CD4-positive, alpha-beta T cell treated with Interleukin-15 for 4 hours (primary cell): ENCODE data around the gene GIMAP1.
"Not testable (repeated sequence)": the region's sequence is repeated elsewhere in the genome, so short reads cannot be mapped to it uniquely, and the experiment has no call there.

ENCODE experiments used
- DNase-seq: peaks from one replicate; pipeline ENCODE4 v3.0.0-alpha.2; 2020; ENCODE audit warnings: low spot score

Gene GIMAP1

DNA sequence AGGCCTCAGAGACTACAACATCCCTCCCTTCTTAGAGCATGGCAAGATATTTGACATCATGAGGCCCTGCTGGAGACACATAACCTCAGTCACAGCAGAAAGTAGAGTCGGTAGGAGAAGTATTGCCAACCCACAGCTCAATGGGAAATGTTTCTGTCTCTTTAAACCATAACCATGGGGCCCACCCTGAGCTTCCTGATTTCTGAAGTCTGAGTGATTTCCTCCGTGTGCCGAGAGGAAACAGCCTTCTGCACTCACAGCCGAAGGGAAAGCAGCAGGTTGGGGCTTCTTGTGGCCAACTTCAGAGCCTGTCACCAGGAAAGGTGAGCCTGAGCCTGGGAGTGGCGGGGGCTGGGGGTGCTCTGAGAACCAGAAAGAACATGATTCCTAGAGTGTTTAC is at the start of gene GIMAP1:
TSS of gene GIMAP1 (plus strand) at position 246 of the 400 bp plus-strand sequence. CDS start 2,435 bp downstream, outside the sequence.
- peak; percentile 83 for DNase-seq

DNA sequence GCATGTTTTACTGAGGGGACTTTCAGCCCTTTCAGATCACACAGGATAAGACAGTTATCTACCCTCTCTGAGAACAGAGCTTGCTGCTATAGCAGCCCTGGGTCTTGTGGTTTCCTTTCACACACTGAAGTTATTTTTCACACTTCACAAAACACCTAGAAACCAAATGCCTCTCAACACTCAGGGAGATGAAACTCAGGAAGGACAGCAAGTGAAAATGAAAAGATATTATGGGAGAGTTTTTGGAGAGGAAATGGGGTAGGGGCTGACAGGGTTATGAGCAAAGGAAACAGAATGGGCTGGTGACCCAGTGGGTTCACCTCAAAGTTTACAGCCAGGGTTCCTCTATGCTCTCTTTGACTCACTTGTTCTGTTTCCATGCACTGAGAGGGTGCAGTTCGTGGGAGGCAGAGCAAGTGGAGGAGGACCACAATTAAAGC is 47.9 kb upstream of the GIMAP1 start:
- DNase-seq = peak; percentile 84

DNA sequence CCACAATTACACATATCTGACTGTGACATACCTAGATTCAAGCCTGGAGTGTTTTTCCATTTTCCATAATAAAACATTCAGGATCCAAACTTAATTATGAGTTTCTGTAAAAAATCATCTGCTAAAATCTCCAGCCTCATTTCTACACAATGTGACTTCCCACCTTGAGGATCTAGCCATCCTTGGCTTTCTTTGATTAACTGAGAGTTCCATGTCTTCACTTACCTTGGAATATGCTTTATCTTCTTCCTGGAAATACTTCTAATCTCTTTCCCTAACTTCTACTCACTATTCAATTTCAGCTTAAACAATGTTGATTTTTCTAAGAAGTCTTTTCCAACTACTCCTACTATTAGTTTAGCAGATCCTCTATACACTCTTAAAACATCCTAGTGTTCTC is 47.4 kb upstream of the GIMAP1 start:
- no peak for DNase-seq

DNA sequence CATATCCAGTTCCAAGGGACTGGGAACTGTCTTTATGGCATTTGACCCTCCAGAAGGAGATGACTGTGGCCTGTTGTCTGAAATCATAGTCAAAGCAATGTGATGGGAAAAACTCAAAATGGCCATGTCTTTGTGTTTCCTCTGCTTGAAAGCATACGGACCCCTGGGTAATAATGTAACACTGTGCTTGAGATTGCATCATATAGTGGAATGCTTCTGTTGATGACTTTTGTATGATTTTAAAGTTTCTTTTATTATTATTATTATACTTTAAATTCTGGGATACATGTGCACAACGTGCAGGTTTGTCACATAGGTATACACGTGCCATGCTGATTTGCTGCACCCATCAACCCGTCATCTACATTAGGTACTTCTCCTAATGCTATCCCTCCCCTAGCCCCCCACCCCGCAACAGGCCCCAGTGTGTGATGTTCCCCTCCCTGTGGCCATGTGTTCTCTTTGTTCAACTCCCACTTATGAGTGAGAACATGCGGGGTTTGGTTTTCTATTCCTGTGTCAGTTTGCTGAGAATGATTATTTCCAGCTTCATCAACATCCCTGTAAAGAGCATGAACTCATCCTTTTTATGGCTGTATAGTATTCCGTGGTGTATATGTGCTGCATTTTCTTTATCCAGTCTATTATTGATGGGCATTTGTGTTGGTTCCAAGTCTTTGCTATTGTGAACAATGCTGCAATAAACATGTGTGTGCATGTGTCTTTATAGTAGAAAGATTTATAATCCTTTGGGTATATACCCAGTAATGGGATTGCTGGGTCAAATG is 44.4 kb upstream of the GIMAP1 start:
- DNase-seq = not testable (repeated sequence)

DNA sequence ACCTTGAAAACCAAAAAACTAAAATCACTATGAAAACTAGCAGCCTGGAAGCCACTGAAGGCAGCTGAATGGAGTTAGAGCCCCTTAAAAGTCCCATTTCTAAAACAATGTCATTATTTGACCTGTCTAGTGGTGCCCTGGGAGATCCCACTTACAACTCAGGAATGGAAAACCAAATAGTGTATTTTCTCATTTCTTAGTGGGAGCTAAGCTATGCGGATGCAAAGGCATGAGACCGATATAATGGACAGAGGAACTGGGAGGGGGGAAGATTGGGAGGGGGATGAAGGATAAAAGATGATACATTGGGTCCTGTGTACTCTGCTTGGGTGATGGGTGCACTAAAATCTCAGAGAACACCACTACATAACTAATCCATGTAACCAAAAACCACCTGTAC is 40.7 kb upstream of the GIMAP1 start:
- no peak for DNase-seq

DNA sequence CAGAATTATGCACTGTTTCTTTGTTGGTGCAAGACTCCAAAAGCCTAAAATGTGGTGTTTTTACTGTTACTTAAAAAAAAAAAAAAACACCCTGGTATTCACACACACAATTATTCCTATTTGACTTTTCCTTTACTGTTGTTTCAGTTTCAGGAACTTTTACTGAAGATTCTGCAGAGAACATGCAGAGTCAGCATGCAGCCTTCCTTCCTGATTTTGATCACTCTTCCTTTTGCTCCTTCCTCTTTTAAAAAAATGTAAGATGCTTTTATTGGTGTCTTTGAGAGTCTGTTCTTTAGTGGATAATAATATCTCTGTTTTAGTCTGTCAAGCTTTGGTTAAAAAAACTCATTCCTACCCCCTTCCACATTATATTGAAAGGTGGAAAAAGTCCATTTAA is 40.1 kb upstream of the GIMAP1 start:
- DNase-seq = not testable (repeated sequence)

DNA sequence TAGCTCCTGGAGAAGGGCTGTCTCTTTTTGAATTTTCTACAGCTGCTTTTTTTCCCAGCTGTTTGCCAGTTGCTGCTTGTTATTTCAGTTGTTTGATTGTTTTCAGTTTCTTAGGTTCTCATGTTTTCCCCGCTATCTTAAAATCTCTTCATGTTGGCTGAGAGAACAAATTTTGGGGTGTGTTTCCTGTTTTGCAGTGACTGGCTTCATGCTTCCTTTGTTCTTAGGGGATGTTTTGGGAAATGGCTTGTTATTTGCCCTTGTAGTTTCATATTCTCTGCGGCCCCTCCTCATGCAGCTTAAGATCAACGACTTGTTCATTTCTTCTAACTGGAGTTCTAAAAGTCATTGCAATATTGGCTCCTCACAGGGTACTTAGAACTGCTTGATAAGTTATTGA is 39.6 kb upstream of the GIMAP1 start:
- DNase-seq = peak; percentile 76

DNA sequence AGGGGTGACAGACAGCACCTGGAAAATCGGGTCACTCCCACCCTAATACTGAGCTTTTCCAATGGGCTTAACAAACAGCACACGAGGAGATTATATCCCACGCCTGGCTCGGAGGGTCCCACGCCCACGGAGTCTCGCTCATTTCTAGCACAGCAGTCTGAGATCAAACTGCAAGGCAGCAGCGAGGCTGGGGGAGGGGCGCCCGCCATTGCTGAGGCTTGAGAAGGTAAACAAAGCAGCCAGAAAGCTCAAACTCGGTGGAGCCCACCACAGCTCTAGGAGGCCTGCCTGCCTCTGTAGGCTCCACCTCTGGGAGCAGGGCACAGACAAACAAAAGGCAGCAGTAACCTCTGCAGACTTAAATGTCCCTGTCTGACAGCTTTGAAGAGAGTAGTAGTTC is 37.8 kb upstream of the GIMAP1 start:
- DNase-seq = not testable (repeated sequence)

DNA sequence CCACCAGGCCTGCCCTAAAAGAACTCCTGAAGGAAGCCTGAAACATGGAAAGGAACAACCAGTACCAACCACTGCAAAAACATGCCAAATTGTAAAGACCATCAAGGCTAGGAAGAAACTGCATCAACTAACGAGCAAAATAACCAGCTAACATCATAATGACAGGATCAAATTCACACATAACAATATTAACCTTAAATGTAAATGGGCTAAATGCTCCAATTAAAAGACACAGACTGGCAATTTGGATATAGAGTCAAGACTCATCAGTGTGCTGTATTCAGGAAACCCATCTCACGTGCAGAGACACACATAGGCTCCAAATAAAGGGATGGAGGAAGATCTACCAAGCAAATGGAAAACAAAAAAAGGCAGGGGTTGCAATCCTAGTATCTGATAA is 36.0 kb upstream of the GIMAP1 start:
- DNase-seq = not testable (repeated sequence)

DNA sequence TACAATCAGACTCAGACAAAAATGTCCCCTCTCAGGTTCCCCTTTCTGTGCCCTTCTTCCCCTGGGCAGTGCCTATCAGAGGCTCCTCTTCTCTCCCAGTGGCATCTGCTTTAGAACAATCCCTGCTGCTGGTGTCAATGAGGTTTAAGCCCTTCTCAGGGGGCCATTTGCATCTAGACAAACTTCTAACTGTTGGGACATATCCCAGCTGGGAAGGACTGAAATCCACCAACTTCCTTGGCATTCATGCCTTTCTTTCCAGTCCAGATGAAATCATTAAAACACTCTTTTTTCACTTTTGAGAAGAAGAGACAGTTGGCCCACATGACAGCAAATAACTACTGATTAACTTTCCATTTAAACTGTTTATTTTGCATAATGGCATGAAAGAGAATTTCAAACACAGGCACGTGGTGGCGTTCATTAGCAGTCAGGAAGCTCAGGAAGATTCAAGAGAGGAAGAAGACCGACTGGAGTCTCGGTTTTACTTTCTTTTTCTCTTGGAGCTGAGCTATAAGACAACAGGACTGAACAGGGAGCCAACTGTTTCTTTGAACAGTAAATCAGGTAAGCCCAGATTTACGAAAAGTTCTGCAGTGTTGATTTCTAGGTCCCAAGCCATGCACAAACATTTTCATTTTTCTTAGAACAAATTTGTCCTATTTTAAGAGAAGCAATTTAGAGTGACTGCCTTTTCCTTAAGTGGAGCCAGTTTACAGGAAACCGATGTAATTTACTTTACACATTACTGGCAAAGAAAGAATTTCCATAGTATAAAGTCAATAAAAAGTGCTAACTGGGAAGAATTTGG is 31.0 kb upstream of the GIMAP1 start, which contains the start of gene GIMAP2:
TSS of gene GIMAP2 (plus strand) at position 488 of the 811 bp plus-strand sequence. CDS start 1,354 bp downstream, outside the sequence.
- peak; percentile 74 for DNase-seq

DNA sequence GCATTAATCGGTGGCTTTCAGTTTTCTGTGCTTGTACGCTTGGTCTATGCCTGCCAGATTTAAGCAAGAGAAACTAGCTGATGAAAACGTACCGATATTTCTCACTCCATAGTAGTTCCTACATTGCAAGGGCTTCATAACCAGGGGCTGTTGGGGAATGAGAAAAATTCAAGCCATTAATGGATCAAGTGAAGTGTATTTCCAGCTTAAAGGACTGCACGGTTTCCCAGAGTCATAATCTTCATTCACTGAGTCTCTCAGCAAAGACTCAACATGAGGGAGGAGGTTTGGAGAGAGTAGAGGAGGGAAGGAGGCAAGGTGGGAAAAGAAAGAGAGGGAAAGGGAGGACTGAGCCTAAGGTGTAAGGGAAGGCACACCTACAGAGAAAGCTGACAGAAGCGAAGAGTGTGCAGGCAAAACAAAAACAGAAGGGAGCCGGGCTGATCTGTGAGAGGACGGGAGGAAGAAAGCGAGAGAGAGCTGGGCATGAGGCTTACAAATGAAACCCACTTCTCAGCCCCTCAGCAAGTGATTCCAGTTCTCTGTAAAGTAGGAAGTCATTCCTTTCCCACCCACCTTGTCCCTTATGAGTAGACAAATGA is 30.3 kb upstream of the GIMAP1 start:
- peak; percentile 42 for DNase-seq

DNA sequence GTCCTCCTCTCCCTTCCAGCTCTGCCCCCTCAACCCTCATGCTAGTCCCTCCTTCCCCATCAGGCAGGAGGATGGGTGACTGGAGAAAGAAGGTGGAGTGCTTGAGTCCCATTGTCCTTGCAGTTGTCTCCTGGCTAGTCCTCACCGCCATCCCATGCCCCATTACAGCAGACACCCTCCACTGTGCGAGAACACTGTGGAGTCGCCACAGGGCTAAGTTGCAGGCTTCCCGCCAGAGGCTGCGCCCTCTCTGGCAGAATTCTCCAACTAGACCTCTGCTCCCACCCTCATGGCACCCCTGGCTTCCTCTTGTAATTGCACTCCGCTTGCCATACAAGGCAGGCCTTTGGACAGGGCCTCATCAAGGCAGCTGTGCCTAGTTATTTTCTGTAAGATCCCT is 27.8 kb upstream of the GIMAP1 start:
- DNase-seq = no peak

DNA sequence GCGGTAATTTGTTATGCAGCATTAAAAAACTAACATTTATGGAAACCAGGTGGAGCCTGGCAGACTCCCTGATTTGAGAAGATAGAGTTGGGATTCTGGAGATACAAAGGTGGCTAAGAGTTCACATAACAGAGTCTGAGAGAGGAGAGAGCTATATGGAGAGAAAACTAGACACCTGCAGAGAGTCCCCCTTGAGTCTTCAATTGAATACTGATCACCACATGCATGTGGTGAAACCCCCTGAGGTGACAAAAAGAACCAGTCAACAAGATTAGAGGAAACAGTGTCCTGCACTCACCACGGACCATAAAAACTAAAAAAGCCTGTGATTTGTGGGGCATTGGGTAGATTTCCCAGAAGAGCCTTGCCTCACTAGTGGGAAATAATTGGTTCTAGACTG is 20.8 kb upstream of the GIMAP1 start:
- DNase-seq = no peak

DNA sequence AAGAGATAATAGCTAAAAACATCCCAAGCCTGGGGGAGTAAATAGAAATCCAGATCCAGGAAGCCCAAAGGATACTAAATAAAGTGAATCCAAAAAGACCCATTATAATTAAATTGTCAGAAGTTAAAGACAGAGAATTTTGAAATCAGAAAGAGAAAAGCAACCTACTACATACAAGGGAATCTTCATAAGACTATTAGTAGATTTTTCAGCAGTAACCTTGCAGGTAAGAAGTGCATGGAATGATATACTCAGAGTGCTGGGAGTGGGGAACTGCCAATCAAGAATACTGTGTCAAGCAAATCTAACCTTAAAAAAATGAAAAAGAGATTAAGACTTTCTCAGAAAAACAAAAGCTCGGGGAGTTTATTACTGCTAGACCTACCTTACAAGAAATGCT is 13.2 kb upstream of the GIMAP1 start:
- no peak for DNase-seq

DNA sequence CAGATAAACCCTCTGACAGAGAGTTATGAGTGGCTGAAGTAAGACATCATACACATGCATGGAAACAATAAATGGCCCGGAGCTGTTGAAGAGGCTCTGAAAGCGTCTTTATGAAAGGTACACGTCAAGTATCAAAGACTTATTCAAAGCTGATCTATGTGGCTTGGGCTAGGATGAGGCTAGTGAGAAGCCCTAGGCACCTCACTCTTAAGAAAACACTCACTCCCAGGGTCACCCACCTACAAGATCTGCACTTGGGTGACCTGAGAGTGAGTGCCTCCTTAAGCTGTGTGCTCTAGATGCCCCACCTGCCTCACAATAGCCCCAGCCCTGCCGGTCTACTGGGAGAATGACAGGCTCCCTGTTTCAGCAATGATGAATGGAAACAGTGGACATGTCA is 1.1 kb upstream of the GIMAP1 start:
- DNase-seq = peak; percentile 35

DNA sequence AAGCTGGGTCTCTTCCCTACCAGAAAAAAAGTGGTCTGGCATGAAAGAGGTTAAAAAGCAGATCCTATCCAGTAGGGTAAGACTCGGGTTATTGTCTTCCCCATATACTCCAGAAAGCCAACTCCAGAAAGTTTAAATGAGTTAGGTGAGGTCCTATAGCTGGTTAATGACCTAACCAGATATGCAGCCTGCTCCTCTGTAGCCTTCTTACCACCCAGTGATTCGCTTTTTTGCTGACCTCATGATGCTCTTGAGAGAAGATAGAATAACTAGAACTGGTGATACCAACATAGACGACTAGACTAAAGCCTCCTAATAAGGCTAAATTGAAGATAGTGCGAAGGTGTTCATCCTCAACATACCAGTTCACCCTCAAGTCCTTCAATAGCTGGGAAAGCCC is 675 bp upstream of the GIMAP1 start:
- peak; percentile 45 for DNase-seq

DNA sequence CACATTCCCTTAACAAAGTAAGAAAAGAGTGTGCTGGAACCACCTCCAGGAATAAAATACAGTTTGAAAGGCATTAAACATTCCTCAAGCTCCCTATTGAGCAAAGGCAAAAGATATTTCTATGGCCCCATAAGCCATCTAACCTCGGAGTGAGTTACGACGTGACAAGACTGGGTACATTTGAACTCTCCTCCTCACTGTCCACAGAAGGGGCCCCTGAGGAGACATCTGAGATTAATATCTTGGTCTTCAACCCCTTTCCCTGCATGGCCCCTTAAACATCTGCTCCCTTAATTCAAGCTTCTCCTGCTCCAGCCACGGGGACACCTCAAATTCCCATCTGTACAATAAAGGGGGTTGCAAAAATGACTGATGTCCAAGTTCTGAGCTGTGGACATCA is 526 bp downstream of the GIMAP1 start:
- no peak for DNase-seq

DNA sequence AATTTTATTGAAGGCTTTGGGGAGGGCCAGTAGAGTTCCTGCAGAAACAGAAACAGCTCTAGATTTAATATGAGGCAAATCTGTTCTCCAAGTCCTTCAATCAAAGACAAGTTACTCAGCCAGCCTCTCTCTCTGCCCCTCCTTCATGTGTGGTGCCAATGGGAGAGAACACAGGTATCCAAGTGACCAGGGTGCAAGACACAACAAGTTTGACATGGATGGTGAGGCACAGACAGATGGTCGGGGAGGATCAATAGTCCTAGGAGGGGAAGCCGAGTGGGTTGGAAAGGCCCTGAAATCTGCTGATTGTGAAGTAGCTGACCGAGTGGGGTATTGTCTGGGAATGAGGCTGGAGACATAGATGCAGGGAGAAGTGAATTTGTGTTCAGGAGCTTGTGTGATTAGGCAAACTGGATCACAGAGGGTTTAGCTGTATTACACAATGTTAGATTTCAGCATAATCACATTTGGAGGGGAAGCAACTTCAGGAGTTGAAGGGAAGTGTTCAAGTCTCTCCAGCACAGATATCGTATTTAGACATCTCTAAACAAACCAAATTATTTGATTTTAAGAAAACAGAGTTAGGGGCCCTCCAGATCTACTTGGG is 1.5 kb downstream of the GIMAP1 start:
- peak; percentile 58 for DNase-seq

DNA sequence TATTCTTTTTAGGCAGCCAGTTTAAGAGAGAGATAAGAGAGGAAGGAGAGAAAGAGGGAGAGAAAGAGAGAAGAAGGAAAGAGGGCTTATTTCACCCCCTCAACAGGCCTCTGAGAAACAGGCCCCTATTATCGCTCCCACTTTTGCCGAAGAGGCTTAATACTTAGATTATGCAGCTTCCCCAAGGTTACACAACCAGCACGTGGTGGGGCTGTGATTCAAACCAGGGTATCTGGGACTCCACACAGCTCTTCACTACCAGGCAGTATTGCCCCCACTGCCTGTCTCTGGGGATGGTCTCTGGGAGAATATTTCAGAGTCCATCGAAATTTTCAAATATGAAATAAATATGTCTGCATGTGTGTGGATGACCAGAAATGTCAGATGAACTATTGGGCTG is 3.0 kb downstream of the GIMAP1 start:
- DNase-seq = no peak

DNA sequence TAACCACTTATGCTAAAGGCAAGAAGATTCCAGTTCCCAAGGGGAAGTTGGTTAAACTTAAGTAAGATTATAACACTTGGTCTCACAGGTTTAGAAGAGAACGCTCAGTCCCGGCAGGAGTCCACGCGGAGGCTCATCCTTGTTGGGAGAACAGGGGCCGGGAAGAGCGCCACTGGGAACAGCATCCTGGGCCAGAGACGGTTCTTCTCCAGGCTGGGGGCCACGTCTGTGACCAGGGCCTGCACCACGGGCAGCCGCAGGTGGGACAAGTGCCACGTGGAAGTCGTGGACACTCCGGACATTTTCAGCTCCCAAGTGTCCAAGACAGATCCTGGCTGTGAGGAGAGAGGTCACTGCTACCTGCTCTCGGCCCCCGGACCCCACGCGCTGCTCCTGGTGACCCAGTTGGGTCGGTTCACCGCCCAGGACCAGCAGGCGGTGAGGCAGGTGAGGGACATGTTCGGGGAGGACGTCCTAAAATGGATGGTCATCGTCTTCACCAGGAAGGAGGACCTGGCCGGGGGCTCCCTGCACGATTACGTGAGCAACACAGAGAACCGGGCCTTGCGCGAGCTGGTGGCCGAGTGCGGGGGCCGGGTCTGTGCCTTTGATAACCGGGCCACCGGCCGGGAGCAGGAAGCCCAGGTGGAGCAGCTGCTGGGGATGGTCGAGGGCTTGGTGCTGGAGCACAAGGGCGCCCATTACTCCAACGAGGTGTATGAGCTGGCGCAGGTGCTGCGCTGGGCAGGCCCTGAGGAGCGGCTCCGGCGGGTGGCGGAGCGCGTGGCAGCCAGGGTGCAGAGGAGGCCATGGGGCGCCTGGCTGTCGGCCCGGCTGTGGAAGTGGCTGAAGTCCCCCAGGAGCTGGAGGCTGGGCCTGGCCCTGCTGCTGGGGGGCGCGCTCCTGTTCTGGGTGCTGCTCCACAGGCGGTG is 3.8 kb downstream of the GIMAP1 start:
- DNase-seq = no peak

DNA sequence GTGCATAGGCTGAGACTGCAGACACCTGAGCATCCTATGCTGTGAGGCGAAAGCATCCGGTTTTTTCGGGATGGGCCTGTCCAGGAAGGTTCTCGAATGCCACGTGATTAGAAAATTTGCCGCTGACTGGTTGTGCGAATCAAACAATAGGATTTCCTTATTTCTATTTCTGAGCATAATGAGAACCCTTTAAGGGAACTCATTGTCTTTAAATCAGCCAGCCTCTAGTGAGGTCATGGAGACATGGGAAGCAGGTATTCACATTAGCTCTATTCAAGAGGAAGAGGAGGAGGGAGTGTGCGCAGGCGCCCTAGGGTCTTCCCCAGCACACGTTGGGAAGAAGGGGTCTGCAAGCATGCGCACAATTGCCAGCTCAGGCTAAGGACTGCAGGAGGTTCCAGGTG is 5.6 kb downstream of the GIMAP1 start:
- DNase-seq = no peak
